IMR-90 (cell line): ENCODE data around the gene CYP8B1.

Experiments used
- BHLHE40 ChIP-seq: fragments of 150-350 bp; IDR thresholded peaks from 2 replicates; pipeline ENCODE4 v1.6.1; 2016; ENCODE audit warnings: mild to moderate bottlenecking, low read depth, low read length
- CEBPB ChIP-seq: IDR thresholded peaks from 2 replicates; pipeline ENCODE4 v1.6.1; 2012; ENCODE audit warnings: low read depth, low read length, improper control_type of control experiment
- ELK1 ChIP-seq: fragments of 150-350 bp; IDR thresholded peaks from 2 replicates; pipeline ENCODE4 v1.6.1; 2016; ENCODE audit warnings: low read depth, mild to moderate bottlenecking, low read length, moderate library complexity, borderline replicate concordance
- POLR2A ChIP-seq: IDR thresholded peaks from 2 replicates; pipeline ENCODE4 v1.6.1; 2012; ENCODE audit warnings: mild to moderate bottlenecking, low read depth, low read length
- TF ChIP-seq, protein P1 (sequence below): conservative IDR thresholded peaks from 2 replicates; pipeline ENCODE4 v1.5.1; 2012; ENCODE audit warnings: mild to moderate bottlenecking, low read depth, low read length, improper control_type of control experiment

DNA sequence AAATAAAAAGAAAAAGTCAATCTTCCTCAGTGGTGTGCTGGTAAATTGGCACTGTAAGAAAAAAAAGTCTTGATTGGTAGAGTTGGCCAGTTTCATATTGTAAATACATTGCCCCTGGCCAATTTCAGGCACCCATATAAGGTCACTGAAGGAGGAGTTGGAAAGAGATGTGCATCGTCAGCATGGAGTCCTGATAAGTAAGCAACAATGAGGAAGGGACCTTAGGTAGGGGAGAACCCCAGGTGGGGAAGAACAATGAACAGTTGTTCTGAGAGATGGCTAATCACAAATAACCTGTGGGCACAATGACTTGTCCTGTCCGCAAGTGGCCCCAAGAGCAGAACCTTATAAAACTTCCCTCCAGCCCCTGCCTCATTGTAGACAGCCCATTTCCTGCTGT, 8.6 kb upstream of the CYP8B1 start:
- TF ChIP-seq, protein P1, sequence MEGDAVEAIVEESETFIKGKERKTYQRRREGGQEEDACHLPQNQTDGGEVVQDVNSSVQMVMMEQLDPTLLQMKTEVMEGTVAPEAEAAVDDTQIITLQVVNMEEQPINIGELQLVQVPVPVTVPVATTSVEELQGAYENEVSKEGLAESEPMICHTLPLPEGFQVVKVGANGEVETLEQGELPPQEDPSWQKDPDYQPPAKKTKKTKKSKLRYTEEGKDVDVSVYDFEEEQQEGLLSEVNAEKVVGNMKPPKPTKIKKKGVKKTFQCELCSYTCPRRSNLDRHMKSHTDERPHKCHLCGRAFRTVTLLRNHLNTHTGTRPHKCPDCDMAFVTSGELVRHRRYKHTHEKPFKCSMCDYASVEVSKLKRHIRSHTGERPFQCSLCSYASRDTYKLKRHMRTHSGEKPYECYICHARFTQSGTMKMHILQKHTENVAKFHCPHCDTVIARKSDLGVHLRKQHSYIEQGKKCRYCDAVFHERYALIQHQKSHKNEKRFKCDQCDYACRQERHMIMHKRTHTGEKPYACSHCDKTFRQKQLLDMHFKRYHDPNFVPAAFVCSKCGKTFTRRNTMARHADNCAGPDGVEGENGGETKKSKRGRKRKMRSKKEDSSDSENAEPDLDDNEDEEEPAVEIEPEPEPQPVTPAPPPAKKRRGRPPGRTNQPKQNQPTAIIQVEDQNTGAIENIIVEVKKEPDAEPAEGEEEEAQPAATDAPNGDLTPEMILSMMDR = no peak
- TF ChIP-seq POLR2A (no peak), BHLHE40 (no peak), CEBPB (no peak), ELK1 (no peak)
